SIG-M5 (cell line): ENCODE results near the gene TMTC2.
"Not testable (repeated sequence)": the region's sequence is repeated elsewhere in the genome, so short reads cannot be mapped to it uniquely, and the experiment has no call there.

Experiments used
- DNase-seq: peaks from one replicate; lab custom pipeline; 2025; lab: John Stamatoyannopoulos, UW

Gene TMTC2

GRCh38 chr12:83082690-83083276 lies 396.1 kb downstream of the TMTC2 start:
- no peak for DNase-seq

DNA sequence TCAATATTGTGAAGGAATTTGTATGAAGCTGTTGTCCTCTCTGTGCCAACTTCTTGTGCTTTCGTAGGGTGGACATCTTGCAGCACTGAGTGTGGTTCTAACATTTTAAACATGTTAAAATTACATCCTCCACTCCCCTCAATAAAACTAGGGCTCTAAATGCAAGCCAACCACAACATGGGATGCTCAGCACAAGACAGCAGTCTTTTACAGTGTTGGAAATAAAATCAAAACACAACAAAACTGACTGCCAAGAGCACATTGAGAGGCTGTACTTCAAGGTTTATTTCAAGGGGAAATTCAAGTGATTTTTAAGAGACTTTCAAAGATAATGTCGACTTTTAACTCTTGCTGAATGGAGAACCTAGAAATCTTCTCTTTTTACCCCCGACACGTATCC lies 396.9 kb downstream of the TMTC2 start:
- DNase-seq, result no peak

DNA sequence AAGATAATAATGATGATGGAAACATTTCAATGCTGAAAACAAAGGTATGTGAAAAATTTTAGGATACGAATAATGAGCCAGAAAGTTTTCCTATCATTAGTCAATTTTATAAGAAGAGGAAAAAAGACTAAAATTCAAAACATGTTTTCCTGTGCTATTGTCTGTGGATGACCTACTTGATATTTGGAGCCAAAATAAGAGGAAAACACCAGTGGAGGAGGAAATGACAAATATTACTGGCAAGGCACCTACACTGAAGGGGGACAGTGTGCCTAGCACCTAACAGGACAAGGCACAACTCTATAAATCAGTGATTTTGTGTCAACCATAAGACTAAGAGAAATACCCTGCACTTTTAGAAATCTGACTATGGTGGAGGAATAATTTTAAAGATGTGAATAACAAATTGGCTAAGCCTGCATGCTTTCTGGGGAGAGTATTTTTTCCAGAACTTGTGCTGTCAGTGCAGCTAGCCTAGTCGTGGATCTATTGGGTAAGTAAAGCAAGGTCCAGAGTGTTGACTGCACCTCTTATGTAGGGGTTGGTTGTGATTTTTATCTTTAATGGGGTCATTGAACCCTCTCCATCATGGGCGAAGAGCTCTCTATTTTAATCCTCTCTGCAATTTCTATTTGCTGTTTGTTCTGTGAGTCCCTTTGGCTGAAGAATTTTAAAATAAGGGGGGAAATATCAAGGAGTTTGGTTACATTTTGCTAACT lies 398.0 kb downstream of the TMTC2 start:
- no peak for DNase-seq

DNA sequence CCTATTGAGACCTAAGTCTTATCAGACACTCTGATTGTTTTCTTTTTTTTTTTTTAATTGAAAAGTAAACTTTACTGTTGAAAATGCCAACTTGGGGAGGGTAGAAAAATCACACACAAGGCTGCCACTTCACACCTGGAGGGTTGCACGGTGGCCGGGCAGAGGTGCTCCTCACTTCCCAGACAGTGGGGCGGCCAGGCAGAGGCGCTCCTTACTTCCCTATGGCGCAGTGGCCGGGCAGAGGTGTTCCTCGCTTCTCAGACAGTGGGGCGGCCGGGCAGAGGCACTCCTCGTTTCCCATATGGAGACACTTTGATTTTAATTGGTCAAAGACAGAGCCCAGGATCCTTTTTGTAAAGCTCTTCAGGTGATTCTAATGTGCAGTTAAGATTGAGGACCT lies 399.3 kb downstream of the TMTC2 start:
- DNase-seq, result no peak

DNA sequence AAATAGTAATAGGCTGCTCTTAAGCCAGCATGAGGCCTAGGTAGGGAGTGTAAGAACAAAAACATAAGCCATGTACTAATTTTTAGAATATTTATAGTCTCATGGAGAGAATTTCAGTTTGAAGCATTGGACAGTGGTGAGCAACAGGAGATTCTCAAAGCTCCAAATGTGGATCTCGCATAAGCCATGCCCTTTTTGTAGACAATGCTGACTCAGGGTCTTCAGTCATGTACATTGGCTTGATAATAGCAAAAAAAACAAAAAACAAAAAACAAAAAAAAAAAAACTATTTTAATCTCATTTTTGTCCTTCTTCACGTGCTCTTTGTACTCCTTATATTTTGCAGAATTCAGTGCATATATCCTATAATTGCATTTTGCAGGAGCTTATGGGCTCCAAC lies 402.9 kb downstream of the TMTC2 start:
- DNase-seq, result no peak

DNA sequence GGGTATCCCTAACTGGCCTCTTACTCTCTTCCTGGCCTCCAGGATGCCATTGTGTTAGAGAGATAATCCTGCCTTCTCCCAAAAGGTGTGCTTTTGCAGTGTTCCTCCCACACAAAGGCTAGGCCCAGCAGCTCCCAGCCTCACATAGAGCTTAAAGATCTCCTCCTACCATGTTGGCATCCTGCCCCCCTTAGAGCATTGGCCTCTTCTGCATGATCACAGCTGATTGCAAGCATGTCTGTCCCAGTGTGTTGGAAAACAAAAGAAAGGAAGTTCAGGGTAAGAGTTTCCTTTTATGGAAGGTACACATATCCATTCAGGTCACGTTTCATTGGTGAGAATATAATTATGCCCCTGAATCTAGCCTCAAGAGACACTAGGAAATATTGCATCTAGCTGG lies 405.4 kb downstream of the TMTC2 start:
- DNase-seq, result no peak

DNA sequence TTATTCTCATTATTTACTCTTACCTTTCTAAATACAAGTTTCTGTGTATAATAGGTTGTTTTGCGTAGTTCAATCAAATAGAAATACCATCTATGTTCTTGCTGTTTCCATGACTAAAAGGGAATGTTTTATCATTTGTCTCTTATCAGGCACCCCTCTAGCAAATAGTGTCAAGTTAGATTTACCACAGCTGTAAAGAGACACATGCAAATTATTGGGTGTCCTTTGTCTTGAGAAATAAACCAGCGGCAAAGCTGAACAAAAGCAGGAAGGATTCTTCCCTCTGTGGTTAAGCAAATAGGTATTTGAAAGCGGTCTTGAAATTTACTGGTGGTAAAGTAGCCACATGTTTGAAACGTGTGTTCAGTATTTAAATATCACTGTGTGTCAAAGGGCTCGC lies 405.9 kb downstream of the TMTC2 start:
- DNase-seq, result no peak

GRCh38 chr12:83093426-83093825 lies 406.7 kb downstream of the TMTC2 start:
- no peak for DNase-seq

DNA sequence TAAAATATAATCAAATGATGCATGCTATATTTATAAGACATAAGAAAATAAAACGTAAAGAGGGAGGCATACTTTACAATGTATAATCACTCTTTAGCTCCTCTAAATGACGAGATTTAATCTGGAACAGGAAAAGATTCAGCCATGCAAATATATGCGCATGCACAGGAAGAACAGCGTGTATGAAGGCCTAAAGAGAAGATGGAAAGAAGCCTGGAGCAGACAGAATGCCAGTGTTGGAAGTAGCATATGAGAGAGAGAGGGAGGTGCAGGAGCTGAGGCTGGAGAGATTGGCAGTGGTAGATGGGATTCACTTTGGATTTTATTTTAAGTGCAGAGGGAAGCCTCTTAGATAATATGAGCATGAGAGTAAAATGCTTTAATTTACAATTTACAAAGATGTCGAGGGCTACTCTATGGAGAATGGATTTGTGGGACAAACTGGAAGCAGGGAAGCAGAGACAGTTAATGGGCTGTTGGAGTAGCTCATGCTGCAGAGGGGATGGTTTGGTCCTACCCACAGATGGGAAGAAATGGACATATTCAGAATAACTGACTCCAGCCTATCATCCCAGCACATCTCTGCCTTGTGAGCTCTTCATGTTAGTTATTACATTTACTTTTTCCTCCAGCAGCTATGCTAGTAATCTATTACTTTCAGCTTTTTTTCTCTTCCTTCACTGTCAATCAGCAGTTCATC lies 411.1 kb downstream of the TMTC2 start:
- DNase-seq, result no peak

- no peak for DNase-seq
Measured at GRCh38 chr12:83099436-83099835, 412.7 kb downstream of the TMTC2 start.

GRCh38 chr12:83102499-83102898 lies 415.8 kb downstream of the TMTC2 start:
- no peak for DNase-seq

DNA sequence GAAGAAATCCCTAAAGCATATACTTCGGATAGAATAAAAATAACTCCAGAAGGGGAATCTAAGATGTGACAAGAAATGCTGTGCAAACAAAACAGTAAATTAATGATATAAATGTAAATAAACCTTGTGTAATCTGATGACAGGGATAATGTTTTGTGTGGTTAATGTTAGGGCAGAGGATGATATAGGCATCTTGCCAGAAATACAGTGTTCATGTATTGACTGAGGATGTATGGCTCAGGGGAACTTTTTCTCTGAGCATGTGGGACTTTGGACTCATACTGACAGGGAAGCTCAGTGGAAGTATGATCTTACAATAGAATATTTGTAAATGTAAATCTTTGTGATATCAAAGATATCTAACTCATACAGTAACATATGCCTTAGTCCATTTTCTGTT lies 420.2 kb downstream of the TMTC2 start:
- DNase-seq, result no peak

GRCh38 chr12:83110424-83110823 lies 423.7 kb downstream of the TMTC2 start:
- no peak for DNase-seq

- DNase-seq, result no peak
Measured at GRCh38 chr12:83113945-83114344, 427.2 kb downstream of the TMTC2 start.

- DNase-seq, result no peak
Measured at GRCh38 chr12:83114966-83115365, 428.3 kb downstream of the TMTC2 start.

DNA sequence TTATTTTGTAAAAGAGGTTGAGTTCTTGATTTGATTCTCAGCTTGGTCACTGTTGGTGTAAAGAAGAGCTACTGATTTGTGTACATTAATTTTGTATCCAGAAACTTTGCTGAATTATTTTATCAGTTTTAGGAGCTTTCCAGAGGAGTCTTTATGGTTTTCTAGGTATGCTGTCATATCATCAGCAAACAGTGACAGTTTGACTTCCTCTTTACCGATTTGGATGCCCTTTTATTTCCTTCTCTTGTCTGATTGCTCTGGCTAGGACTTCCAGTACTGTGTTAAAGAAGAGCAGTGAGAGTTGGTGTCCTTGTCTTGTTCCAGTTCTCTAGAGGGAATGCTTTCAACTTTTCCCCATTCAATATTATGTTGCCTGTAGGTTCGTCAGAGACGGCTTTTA lies 431.2 kb downstream of the TMTC2 start:
- DNase-seq, result not testable (repeated sequence)

- DNase-seq, result no peak
Measured at GRCh38 chr12:83121897-83122622, 435.4 kb downstream of the TMTC2 start.

- no peak for DNase-seq
Measured at GRCh38 chr12:83122623-83122934, 435.9 kb downstream of the TMTC2 start.

DNA sequence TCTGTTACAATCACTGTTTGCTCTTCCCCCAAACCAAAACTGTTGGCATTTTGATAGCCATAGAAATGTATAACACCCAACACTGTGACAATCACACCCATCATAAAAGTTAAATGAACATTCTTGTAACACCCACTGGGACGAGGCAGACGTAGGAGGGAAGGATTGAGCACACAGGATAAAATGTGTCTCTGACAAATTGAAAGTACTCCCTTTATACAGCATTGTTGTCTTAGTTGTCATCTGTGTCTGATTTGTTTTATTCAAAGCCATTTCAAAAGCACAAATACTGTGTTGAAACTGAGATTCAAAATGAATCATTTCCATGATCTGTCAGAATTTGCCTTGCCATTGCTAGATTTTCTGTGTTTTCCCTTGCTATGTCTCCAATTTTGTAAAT lies 436.3 kb downstream of the TMTC2 start:
- DNase-seq, result no peak

DNA sequence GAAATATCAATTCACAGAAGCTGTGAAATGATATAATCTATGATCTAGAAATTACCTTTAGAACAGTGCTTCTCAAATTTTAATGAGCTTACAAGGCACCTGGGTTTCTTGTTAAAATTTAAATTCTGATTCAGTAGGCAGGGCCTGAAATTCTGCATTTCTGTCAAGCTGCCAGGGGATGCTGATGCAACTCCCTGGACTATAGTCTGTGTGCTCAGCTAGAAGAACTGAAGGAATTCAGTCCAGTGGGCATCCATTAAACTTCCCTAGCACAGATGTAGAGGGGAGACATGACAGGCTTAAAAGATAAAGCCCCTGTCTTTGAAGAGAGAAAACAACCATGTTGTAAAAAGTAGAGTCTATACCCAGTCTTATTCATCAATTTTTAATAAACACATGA lies 441.8 kb downstream of the TMTC2 start:
- DNase-seq, result no peak

DNA sequence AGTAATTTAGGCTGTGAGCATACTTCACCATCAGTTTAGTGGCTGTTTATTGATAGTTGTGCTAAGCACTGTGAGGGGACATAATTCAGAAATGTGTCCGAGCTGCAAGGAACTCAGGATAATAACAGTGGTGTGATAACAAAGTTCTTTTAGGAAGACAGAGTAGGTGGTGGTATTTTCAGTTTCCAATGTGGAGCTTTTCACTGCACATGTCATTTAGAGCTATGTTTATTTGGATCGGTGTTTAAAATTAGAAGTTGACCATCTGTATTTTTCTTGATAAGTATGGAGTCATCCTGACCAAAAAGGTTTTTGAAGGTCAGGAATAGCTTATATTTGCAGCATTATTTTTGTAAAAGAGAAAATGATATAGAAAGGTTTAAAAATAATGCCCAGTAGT lies 443.5 kb downstream of the TMTC2 start:
- no peak for DNase-seq

- DNase-seq, result no peak
Measured at GRCh38 chr12:83132360-83132759, 445.7 kb downstream of the TMTC2 start.

- DNase-seq, result no peak
Measured at GRCh38 chr12:83136411-83136810, 449.7 kb downstream of the TMTC2 start.
